ENCODE results near the gene TMEM266.

Gene TMEM266

GRCh38 chr15:76199106-76200082 is 139.6 kb downstream of the TMEM266 start:
- Mint-ChIP-seq H3K9me3 (no peaks in the 10 kb centered on the region), H3K27ac (no peak overlapping the region)

GRCh38 chr15:76200083-76200465 is 140.3 kb downstream of the TMEM266 start:
- Mint-ChIP-seq H3K36me3 (ENCODE audit: low read depth) (no peaks in the 10 kb centered on the region), H3K27ac (no peak overlapping the region)

More at GRCh38 chr15:76199106-76200082, 139.6 kb downstream of the TMEM266 start:
- Mint-ChIP-seq H3K36me3 (ENCODE audit: low read depth) (no peaks in the 10 kb centered on the region), H3K27me3 (ENCODE audit: low read depth) (no peaks in the 10 kb centered on the region), H3K4me1 (ENCODE audit: low read depth) (no peaks in the 10 kb centered on the region), H3K4me3 (no peak overlapping the region)

GRCh38 chr15:76200641-76201105 is 140.9 kb downstream of the TMEM266 start:
- no peaks in the 10 kb centered on the region for H3K9me3 Mint-ChIP-seq
- no peaks in the 10 kb centered on the region for H3K27me3 Mint-ChIP-seq (ENCODE audit: low read depth)
- no peak overlapping the region for H3K27ac Mint-ChIP-seq
- no peaks in the 10 kb centered on the region for H3K4me1 Mint-ChIP-seq (ENCODE audit: low read depth)
- H3K4me3 Mint-ChIP-seq = no peak overlapping the region
- no peaks in the 10 kb centered on the region for H3K36me3 Mint-ChIP-seq (ENCODE audit: low read depth)

More at GRCh38 chr15:76200083-76200465, 140.3 kb downstream of the TMEM266 start:
- H3K27me3 Mint-ChIP-seq (ENCODE audit: low read depth) = no peaks in the 10 kb centered on the region
- H3K4me1 Mint-ChIP-seq (ENCODE audit: low read depth) = no peaks in the 10 kb centered on the region
- no peaks in the 10 kb centered on the region for H3K9me3 Mint-ChIP-seq
- no peak overlapping the region for H3K4me3 Mint-ChIP-seq

- Mint-ChIP-seq H3K9me3 (no peaks in the 10 kb centered on the region), H3K36me3 (ENCODE audit: low read depth) (no peaks in the 10 kb centered on the region), H3K4me1 (ENCODE audit: low read depth) (no peaks in the 10 kb centered on the region), H3K27me3 (ENCODE audit: low read depth) (no peaks in the 10 kb centered on the region), H3K4me3 (no peak overlapping the region), H3K27ac (no peak overlapping the region)
These were observed 141.9 kb downstream of the TMEM266 start for GRCh38 chr15:76201536-76202255.

- Mint-ChIP-seq H3K27ac (no peak overlapping the region), H3K4me3 (no peak overlapping the region), H3K36me3 (ENCODE audit: low read depth) (no peaks in the 10 kb centered on the region), H3K9me3 (no peaks in the 10 kb centered on the region), H3K27me3 (ENCODE audit: low read depth) (no peaks in the 10 kb centered on the region), H3K4me1 (ENCODE audit: low read depth) (no peaks in the 10 kb centered on the region)
These were observed 143.7 kb downstream of the TMEM266 start for GRCh38 chr15:76203346-76204108.

- Mint-ChIP-seq H3K27me3 (ENCODE audit: low read depth) (no peaks in the 10 kb centered on the region), H3K9me3 (no peaks in the 10 kb centered on the region), H3K27ac (no peak overlapping the region), H3K4me3 (no peak overlapping the region), H3K4me1 (ENCODE audit: low read depth) (peaks cover 2% of the 10 kb centered on the region), H3K36me3 (ENCODE audit: low read depth) (no peaks in the 10 kb centered on the region)
These were observed 144.5 kb downstream of the TMEM266 start for GRCh38 chr15:76204109-76204845.

GRCh38 chr15:76204916-76205460 is 145.2 kb downstream of the TMEM266 start:
- Mint-ChIP-seq H3K27me3 (ENCODE audit: low read depth) (no peaks in the 10 kb centered on the region), H3K27ac (no peak overlapping the region), H3K4me1 (ENCODE audit: low read depth) (peaks cover 2% of the 10 kb centered on the region), H3K36me3 (ENCODE audit: low read depth) (no peaks in the 10 kb centered on the region), H3K4me3 (no peak overlapping the region), H3K9me3 (no peaks in the 10 kb centered on the region)

- H3K4me3 Mint-ChIP-seq = no peak overlapping the region
- no peaks in the 10 kb centered on the region for H3K36me3 Mint-ChIP-seq (ENCODE audit: low read depth)
- no peaks in the 10 kb centered on the region for H3K27me3 Mint-ChIP-seq (ENCODE audit: low read depth)
- H3K27ac Mint-ChIP-seq = no peak overlapping the region
- peaks cover 2% of the 10 kb centered on the region for H3K4me1 Mint-ChIP-seq (ENCODE audit: low read depth)
- no peaks in the 10 kb centered on the region for H3K9me3 Mint-ChIP-seq
These were observed 146.7 kb downstream of the TMEM266 start for GRCh38 chr15:76206325-76206976.

GRCh38 chr15:76208084-76208785 is 148.4 kb downstream of the TMEM266 start:
- H3K4me1 Mint-ChIP-seq (ENCODE audit: low read depth) = peaks cover 2% of the 10 kb centered on the region
- no peak overlapping the region for H3K4me3 Mint-ChIP-seq
- H3K9me3 Mint-ChIP-seq = no peaks in the 10 kb centered on the region
- no peaks in the 10 kb centered on the region for H3K36me3 Mint-ChIP-seq (ENCODE audit: low read depth)
- H3K27ac Mint-ChIP-seq = no peak overlapping the region
- no peaks in the 10 kb centered on the region for H3K27me3 Mint-ChIP-seq (ENCODE audit: low read depth)

GRCh38 chr15:76208786-76209424 is 149.1 kb downstream of the TMEM266 start:
- H3K36me3 Mint-ChIP-seq (ENCODE audit: low read depth) = no peaks in the 10 kb centered on the region
- no peaks in the 10 kb centered on the region for H3K9me3 Mint-ChIP-seq

GRCh38 chr15:76209523-76209922 is 149.7 kb downstream of the TMEM266 start:
- no peaks in the 10 kb centered on the region for H3K36me3 Mint-ChIP-seq (ENCODE audit: low read depth)
- H3K27ac Mint-ChIP-seq = no peak overlapping the region
- peaks cover 2% of the 10 kb centered on the region for H3K4me1 Mint-ChIP-seq (ENCODE audit: low read depth)
- H3K4me3 Mint-ChIP-seq = no peak overlapping the region
- H3K27me3 Mint-ChIP-seq (ENCODE audit: low read depth) = no peaks in the 10 kb centered on the region
- H3K9me3 Mint-ChIP-seq = no peaks in the 10 kb centered on the region

More at GRCh38 chr15:76208786-76209424, 149.1 kb downstream of the TMEM266 start:
- Mint-ChIP-seq H3K4me1 (ENCODE audit: low read depth) (peaks cover 2% of the 10 kb centered on the region), H3K4me3 (no peak overlapping the region), H3K27ac (no peak overlapping the region), H3K27me3 (ENCODE audit: low read depth) (no peaks in the 10 kb centered on the region)

GRCh38 chr15:76209942-76210341 is 150.2 kb downstream of the TMEM266 start:
- no peak overlapping the region for H3K4me3 Mint-ChIP-seq
- H3K27me3 Mint-ChIP-seq (ENCODE audit: low read depth) = no peaks in the 10 kb centered on the region
- H3K27ac Mint-ChIP-seq = no peak overlapping the region
- H3K4me1 Mint-ChIP-seq (ENCODE audit: low read depth) = peaks cover 2% of the 10 kb centered on the region
- H3K9me3 Mint-ChIP-seq = no peaks in the 10 kb centered on the region
- no peaks in the 10 kb centered on the region for H3K36me3 Mint-ChIP-seq (ENCODE audit: low read depth)
